ENCODE measurements around the gene APOC1. TPM values are rescaled to one million over a fixed set of nuclear protein-coding genes. Genes with fewer than 3 reads are reported as not detected.

APOC1 gene
- total RNA-seq, 1 donor from 2014 or later = 2.2 TPM

DNA sequence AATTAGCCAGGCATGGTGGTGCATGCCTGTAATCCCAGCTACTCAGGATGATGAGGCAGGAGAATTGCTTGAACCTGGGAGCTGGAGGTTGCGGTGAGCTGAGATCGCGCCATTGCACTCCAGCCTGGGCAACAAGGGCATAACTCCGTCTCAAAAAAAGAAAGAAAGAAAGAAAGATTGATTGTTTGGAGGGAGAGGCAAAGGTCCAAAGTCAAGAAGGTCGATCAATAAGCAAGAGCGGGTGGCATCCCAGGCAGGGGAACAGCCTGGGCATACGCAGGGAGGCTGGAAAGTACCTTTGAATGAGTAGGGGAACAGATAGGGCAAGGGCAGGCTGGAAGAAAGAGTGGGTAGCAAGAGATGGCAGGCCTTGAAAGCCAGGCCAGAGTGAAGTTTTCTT lies 15.7 kb downstream of the APOC1 start:
- H3K79me2 ChIP-seq (ENCODE audit: insufficient read depth, low read length) = no peaks in the 10 kb centered on the region
- H3K4me3 Mint-ChIP-seq (ENCODE audit: unreplicated experiment) = no peak overlapping the region
- FAIRE-seq = no peak
- no peak overlapping the region for H3K27ac ChIP-seq (ENCODE audit: low read depth, low read length)
- no peak for DNase-seq (ENCODE audit: low read depth)
- H3K36me3 Mint-ChIP-seq (ENCODE audit: low read depth, unreplicated experiment) = no peaks in the 10 kb centered on the region
- no peak overlapping the region for H3K27ac Mint-ChIP-seq (ENCODE audit: unreplicated experiment)
- no peak overlapping the region for H2AFZ ChIP-seq (ENCODE audit: low read depth, low read length)
- no peaks in the 10 kb centered on the region for H3K9me3 ChIP-seq (ENCODE audit: insufficient read depth, low read depth, low read length)
- H3K9me3 Mint-ChIP-seq (ENCODE audit: unreplicated experiment) = peaks cover 2% of the 10 kb centered on the region
- no peaks in the 10 kb centered on the region for H3K4me1 ChIP-seq (ENCODE audit: insufficient read depth, low read length)
- no peak overlapping the region for H3K4me3 ChIP-seq (ENCODE audit: insufficient read depth, low read depth, low read length)
- TF ChIP-seq, protein P1, sequence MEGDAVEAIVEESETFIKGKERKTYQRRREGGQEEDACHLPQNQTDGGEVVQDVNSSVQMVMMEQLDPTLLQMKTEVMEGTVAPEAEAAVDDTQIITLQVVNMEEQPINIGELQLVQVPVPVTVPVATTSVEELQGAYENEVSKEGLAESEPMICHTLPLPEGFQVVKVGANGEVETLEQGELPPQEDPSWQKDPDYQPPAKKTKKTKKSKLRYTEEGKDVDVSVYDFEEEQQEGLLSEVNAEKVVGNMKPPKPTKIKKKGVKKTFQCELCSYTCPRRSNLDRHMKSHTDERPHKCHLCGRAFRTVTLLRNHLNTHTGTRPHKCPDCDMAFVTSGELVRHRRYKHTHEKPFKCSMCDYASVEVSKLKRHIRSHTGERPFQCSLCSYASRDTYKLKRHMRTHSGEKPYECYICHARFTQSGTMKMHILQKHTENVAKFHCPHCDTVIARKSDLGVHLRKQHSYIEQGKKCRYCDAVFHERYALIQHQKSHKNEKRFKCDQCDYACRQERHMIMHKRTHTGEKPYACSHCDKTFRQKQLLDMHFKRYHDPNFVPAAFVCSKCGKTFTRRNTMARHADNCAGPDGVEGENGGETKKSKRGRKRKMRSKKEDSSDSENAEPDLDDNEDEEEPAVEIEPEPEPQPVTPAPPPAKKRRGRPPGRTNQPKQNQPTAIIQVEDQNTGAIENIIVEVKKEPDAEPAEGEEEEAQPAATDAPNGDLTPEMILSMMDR (IDR thresholded peaks at IDR 0.05; ENCODE audit: insufficient read depth, low read depth, low read length) = no peak
- no peak for TF ChIP-seq EZH2 (IDR thresholded peaks at IDR 0.05; ENCODE audit: insufficient read depth, low read length)
- H3K9ac ChIP-seq (ENCODE audit: low read length) = no peak overlapping the region
- no peaks in the 10 kb centered on the region for H3K27me3 ChIP-seq (ENCODE audit: insufficient read depth, low read length)
- no peaks in the 10 kb centered on the region for H3K36me3 ChIP-seq (ENCODE audit: insufficient read depth, low read length)
- H3K27me3 Mint-ChIP-seq (ENCODE audit: low read depth, unreplicated experiment) = peaks cover 34% of the 10 kb centered on the region
- H4K20me1 ChIP-seq (ENCODE audit: insufficient read depth, low read length) = no peaks in the 10 kb centered on the region
- H3K4me2 ChIP-seq (ENCODE audit: low read length) = no peak overlapping the region
- no peaks in the 10 kb centered on the region for H3K4me1 Mint-ChIP-seq (ENCODE audit: low read depth, unreplicated experiment)

DNA sequence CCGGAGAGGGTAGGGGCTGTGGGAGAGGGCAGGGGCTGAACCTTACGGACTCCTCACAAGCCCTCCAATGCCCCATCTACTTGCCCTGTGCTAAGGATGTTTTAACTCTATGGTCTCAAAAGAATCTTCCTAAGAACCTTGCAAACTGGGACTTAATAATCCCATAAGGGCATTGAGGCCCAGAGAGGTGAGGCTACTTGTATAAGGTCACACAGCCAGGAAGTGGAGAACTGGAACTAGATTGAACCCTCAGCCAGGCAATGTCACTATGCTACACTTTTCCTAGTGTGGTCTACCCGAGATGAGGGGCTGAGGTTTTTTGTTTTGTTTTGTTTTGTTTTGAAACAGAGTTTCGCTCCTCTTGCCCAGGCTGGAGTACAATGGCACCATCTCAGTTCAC lies 17.1 kb downstream of the APOC1 start:
- Histone ChIP-seq H4K20me1 (ENCODE audit: insufficient read depth, low read length) (no peaks in the 10 kb centered on the region), H3K9ac (ENCODE audit: low read length) (no peak overlapping the region), H3K4me1 (ENCODE audit: insufficient read depth, low read length) (no peaks in the 10 kb centered on the region), H3K27ac (ENCODE audit: low read depth, low read length) (no peak overlapping the region), H2AFZ (ENCODE audit: low read depth, low read length) (no peak overlapping the region), H3K36me3 (ENCODE audit: insufficient read depth, low read length) (no peaks in the 10 kb centered on the region), H3K4me2 (ENCODE audit: low read length) (no peak overlapping the region), H3K4me3 (ENCODE audit: insufficient read depth, low read depth, low read length) (no peak overlapping the region), H3K27me3 (ENCODE audit: insufficient read depth, low read length) (no peaks in the 10 kb centered on the region), H3K79me2 (ENCODE audit: insufficient read depth, low read length) (no peaks in the 10 kb centered on the region), H3K9me3 (ENCODE audit: insufficient read depth, low read depth, low read length) (no peaks in the 10 kb centered on the region)
- H3K9me3 Mint-ChIP-seq (ENCODE audit: unreplicated experiment) = peaks cover 2% of the 10 kb centered on the region
- TF ChIP-seq, protein P1 (IDR thresholded peaks at IDR 0.05; ENCODE audit: insufficient read depth, low read depth, low read length) = no peak
- no peak for TF ChIP-seq EZH2 (IDR thresholded peaks at IDR 0.05; ENCODE audit: insufficient read depth, low read length)
- no peak for FAIRE-seq
- H3K27me3 Mint-ChIP-seq (ENCODE audit: low read depth, unreplicated experiment) = peaks cover 21% of the 10 kb centered on the region
- no peak overlapping the region for H3K27ac Mint-ChIP-seq (ENCODE audit: unreplicated experiment)
- DNase-seq (ENCODE audit: low read depth) = no peak
- H3K4me3 Mint-ChIP-seq (ENCODE audit: unreplicated experiment) = no peak overlapping the region
- no peaks in the 10 kb centered on the region for H3K36me3 Mint-ChIP-seq (ENCODE audit: low read depth, unreplicated experiment)
- H3K4me1 Mint-ChIP-seq (ENCODE audit: low read depth, unreplicated experiment) = no peaks in the 10 kb centered on the region

DNA sequence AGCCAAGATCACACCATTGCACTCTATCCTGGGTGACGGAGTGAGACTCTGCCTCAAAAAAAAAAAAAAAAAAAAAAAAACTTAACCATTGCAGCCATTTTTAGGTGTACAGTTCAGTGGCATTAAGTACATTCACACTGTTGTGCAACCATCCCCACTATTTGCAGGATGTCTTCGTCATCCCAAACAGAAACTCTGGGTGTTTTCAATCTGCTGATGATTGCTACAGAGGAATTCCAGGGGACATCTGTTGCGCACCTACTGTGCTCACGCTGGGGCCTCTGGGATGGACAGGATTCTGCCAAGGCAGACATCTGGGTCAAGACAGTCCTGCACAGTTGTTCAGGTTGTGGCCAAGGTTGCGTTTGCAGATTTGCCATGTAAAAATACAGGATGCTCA lies 25.3 kb downstream of the APOC1 start:
- H3K36me3 Mint-ChIP-seq (ENCODE audit: low read depth, unreplicated experiment) = no peaks in the 10 kb centered on the region
- no peak overlapping the region for H3K27ac Mint-ChIP-seq (ENCODE audit: unreplicated experiment)
- H3K27me3 Mint-ChIP-seq (ENCODE audit: low read depth, unreplicated experiment) = peaks cover 5% of the 10 kb centered on the region
- no peaks in the 10 kb centered on the region for H3K4me1 Mint-ChIP-seq (ENCODE audit: low read depth, unreplicated experiment)
- Histone ChIP-seq H4K20me1 (ENCODE audit: insufficient read depth, low read length) (no peaks in the 10 kb centered on the region), H3K79me2 (ENCODE audit: insufficient read depth, low read length) (no peaks in the 10 kb centered on the region), H3K4me3 (ENCODE audit: insufficient read depth, low read depth, low read length) (no peak overlapping the region), H3K9me3 (ENCODE audit: insufficient read depth, low read depth, low read length) (no peaks in the 10 kb centered on the region), H3K4me2 (ENCODE audit: low read length) (no peak overlapping the region), H3K9ac (ENCODE audit: low read length) (no peak overlapping the region), H3K27me3 (ENCODE audit: insufficient read depth, low read length) (no peaks in the 10 kb centered on the region), H2AFZ (ENCODE audit: low read depth, low read length) (no peak overlapping the region), H3K4me1 (ENCODE audit: insufficient read depth, low read length) (no peaks in the 10 kb centered on the region), H3K27ac (ENCODE audit: low read depth, low read length) (no peak overlapping the region), H3K36me3 (ENCODE audit: insufficient read depth, low read length) (no peaks in the 10 kb centered on the region)
- DNase-seq (ENCODE audit: low read depth) (no peak), FAIRE-seq (no peak)
- no peak overlapping the region for H3K4me3 Mint-ChIP-seq (ENCODE audit: unreplicated experiment)
- peaks cover 2% of the 10 kb centered on the region for H3K9me3 Mint-ChIP-seq (ENCODE audit: unreplicated experiment)
- no peak for TF ChIP-seq EZH2 (IDR thresholded peaks at IDR 0.05; ENCODE audit: insufficient read depth, low read length)
- TF ChIP-seq, protein P1 (IDR thresholded peaks at IDR 0.05; ENCODE audit: insufficient read depth, low read depth, low read length) = no peak

Data from astrocyte (in vitro differentiated cells and primary cell).